ENCODE measurements around the gene L3MBTL4.
"Not testable (repeated sequence)": the region's sequence is repeated elsewhere in the genome, so short reads cannot be mapped to it uniquely, and the experiment has no call there.

- not testable (repeated sequence) for TF ChIP-seq CTCF, POLR2A (IDR thresholded peaks at IDR 0.05)
These were observed 278.8 kb downstream of the L3MBTL4 start for GRCh38 chr18:6135901-6136300.
